NCI-H524 (cell line): ENCODE data around the gene TSPAN9.
A peak's percentile ranks its signal among the peaks of the same experiment; 100 is the strongest.

Experiments
- DNase-seq, 2 experiments: peaks; one replicate each; lab custom pipeline; 2025; lab: John Stamatoyannopoulos, UW

The TSPAN9 gene

DNA sequence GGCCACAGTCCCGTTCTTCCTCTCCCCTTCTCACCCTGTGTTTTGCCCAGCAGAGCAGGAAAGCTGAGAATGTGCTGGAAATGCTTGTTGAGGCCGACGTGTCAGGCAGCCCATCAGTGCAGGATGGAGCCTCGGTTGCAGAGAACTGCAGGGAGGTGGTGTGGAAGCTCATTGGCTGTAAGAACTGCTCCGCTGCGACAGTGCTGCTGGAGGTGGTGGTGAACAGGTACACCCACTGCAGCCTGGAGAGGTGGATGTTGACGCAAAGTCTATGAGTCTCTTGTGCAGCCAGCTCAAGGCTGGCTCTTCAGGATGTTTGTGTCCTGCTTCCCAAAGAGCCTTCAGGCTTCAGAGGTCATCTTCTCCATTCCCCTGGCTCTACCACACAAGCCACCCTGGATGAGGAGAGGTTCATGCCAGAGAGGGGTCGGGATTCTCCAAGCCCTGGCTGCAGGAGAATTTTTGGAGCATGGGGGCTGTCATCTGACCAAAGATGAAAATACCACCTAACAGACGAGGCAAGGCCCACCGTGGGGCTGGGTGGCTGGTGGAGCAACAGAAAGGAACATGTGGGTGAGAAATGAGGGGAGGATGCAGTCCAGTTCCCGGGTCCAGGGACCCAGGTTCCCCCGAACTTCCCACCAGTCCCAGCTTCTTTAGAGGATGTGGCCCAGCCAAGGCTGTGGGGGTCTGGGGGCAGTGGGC, 239.7 kb downstream of the TSPAN9 start:
- no peak for DNase-seq

- no peak for DNase-seq
Observed at GRCh38 chr12:3317481-3317815, 240.3 kb downstream of the TSPAN9 start.

GRCh38 chr12:3317841-3318501, 240.8 kb downstream of the TSPAN9 start:
- no peak for DNase-seq

GRCh38 chr12:3319723-3320492, 242.7 kb downstream of the TSPAN9 start:
- peak in 1 of 2 experiments; percentile 18 for DNase-seq

DNA sequence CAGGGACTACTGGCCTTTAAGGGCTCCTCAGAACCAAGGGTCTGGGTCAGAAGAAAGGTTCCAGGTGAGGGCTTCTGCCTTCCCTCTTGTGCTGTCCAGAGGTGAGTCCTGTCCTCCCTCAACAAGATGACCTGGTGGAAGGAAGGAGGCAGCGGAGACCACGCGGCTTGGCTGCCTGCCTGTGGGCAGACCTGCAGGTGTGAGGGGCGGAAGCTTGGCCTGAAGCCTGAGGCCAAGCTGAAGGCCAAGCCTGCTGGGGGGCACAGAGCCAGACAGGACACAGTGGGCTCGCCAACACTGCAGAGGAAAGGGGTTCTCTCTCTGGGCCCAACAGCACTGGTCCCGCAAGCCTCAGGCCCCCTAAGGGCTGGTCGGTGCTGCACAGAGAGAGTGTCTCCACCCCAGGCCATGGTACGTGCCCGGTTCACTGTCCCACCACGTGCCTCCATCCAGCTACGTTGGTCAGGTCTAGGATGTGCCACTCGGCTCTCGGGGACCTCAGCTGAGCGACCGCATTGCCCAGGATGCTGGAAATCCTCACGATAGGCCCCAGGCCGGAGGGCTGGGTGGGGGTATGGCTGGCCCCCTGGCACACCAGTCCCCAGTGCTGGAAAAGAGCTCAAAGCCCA, 243.8 kb downstream of the TSPAN9 start:
- no peak for DNase-seq

DNA sequence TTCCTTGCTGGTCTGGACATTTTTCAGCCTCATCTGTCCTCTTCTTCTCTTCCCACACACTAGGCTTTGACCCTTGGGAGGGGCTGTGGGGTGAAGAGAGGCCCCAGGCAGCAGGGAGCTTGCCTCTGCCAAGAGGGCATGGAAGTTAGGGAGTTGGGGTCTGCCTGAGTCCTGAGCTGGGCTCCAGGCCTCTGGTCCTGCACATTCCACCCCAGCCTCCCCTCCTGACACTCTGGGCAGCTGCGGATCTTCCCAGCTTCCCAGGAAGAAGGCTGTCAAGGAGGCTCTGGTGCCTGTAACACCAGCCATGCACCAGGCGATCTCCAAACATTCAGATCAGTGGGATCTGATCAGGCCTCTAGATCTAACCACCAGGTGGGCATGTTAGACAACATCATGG, 244.7 kb downstream of the TSPAN9 start:
- DNase-seq: no peak

DNA sequence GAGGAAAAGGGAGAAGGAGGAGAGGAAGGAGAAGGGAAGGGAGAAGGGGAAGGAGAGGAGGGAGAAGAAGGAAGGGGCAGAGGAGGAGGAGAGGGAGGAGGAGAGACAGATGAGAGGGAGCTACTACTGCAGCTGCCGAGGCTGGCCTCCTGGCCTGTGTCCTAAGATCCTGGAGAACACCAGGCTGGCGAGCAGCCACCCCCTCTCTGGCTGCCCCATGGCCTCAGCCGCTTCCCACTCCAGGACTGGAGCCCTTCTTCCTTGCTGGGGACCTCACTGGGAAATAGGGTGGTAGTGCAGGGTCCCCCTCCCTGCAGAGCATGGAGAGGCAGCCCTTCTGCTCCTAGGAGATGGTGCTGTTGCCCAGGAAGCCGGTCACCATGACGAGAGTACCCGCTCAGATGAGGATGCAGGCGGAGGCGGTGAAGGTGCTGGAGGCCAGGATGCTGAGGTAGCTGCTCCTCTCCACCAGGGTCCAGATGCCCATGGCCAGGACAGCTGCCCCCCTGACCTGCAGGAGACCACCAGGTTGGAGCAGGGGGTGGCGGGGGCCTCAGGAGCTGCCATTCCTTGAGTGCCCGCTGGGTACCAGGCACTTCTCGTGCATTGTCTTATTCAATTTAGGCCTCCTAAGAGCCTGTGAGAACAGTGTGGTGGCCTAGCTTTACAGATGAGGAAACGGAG, 246.0 kb downstream of the TSPAN9 start:
- DNase-seq: no peak

GRCh38 chr12:3325736-3326135, 248.6 kb downstream of the TSPAN9 start:
- DNase-seq: peak; percentile 16 to 74

DNA sequence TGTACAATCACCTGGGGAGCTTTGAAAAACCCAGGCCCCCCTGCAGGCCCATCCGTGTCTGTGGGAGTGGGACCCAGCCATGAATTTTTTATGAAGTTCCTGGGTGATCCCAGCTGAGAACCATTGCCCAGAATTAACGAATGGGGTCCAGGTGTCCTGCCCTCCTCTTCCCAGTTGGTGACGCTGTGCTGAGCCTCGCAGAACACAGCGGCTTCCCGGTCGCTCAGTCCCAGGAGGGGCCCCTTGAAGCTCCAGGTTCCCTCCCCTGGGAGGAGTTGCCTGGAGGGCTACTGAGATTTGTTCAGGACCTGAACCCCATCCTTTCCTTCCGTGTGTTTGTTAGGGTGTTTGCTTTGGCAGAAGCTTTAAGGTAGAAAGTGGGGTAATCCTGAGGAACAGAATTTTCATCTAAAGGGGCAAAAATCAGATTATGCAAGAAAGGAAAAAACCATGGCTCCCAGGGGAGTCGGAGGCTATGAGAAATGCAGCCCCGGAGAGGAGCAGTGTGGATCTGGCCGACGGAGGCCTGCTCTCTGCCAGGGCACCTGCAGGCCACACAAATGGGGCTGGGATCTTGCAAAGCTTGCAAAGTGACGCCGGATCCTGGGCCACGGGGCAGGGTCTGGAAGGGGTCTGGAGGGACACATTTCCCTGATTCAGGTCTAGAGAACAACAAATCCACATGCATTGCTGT, 249.1 kb downstream of the TSPAN9 start:
- DNase-seq: peak in 1 of 2 experiments; percentile 17

- no peak for DNase-seq
Observed at GRCh38 chr12:3326850-3327780, 249.9 kb downstream of the TSPAN9 start.

- no peak for DNase-seq
Observed at GRCh38 chr12:3328081-3328480, 250.9 kb downstream of the TSPAN9 start.

GRCh38 chr12:3328571-3328970, 251.4 kb downstream of the TSPAN9 start:
- no peak for DNase-seq

- DNase-seq: no peak
Observed at GRCh38 chr12:3329361-3329760, 252.2 kb downstream of the TSPAN9 start.

GRCh38 chr12:3330976-3331510, 253.9 kb downstream of the TSPAN9 start:
- DNase-seq: no peak

- no peak for DNase-seq
Observed at GRCh38 chr12:3332188-3332587, 255.0 kb downstream of the TSPAN9 start.

GRCh38 chr12:3333583-3333982, 256.4 kb downstream of the TSPAN9 start:
- peak in 1 of 2 experiments; percentile 20 for DNase-seq

GRCh38 chr12:3333991-3334391, 256.8 kb downstream of the TSPAN9 start:
- no peak for DNase-seq

DNA sequence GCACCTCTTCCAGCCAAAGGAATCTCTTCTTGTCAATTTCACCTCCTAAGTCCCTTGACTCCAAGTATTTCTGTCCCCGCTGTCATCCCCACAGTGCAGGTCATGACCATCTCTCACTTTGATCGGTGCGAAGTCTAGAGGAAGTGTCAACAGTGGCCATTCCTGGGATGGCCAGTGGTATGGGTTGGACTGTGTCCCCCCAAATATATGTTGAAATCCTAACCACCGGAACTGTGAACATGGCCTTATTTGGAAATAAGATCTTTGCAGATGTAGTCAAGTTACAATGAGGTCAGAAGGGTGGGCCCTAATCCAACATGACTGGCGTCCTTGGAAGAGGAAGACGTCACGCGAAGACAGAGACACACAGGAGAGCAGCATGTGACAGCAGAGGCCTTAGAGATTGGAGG, 257.9 kb downstream of the TSPAN9 start:
- no peak for DNase-seq
